Measurements from ENCODE around the gene CTNNA2.
A peak's percentile ranks its signal among the peaks of the same experiment; 100 is the strongest.

Gene CTNNA2

DNA sequence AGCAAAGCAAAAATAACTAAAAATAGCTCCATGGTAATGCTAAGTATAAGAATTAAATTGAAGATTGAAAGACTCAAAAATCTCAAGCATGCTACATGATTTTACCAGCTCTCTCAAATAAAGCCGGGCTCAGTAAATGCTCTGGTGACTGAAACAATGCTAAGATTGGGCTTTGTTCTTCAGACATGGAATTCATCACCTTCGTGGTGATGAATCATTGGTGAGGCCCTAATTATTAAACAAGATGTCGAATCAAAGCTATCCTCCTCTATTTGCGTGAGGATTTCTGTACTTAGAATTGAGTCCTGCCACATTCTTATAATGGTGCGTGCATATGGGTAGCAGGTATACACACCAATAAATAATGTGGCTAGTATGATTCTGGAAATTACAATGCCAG, 850.5 kb downstream of the CTNNA2 start:
- peak; percentile 36 for DNase-seq

DNA sequence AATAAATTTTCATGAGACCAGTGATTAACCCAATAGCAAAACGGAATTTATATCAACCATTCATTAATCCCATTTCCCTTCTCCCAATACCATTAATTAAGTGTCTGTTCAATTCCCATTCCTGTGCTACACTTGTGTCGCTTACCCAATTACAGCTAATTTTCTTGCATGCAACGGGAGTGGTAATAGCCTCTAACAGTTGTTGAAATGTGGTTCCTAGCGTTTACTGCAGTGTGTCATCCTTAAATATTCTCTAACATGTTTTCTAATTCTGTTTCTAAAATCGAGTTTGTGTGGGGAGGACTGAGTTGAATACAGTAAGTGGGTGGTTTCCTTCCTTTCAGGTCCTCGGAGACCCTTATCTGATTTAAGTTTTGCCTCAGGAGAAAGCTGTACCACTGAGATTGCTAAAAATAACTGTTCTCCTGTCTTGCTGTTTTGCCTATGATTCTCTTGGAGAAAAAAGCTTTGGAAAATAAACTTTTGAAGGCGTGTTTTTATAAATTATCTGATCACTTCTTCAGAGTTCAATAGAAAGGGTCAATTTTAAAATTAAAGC, 851.0 kb downstream of the CTNNA2 start:
- DNase-seq = peak; percentile 40

GRCh38 chr2:80364524-80365212, 851.8 kb downstream of the CTNNA2 start:
- peak; percentile 86 for DNase-seq

- peak; percentile 99 for DNase-seq
Measured at GRCh38 chr2:80365762-80366161, 852.9 kb downstream of the CTNNA2 start.

GRCh38 chr2:80370375-80371009, 857.6 kb downstream of the CTNNA2 start:
- DNase-seq = no peak

- no peak for DNase-seq
Measured at GRCh38 chr2:80374105-80374504, 861.3 kb downstream of the CTNNA2 start.

DNA sequence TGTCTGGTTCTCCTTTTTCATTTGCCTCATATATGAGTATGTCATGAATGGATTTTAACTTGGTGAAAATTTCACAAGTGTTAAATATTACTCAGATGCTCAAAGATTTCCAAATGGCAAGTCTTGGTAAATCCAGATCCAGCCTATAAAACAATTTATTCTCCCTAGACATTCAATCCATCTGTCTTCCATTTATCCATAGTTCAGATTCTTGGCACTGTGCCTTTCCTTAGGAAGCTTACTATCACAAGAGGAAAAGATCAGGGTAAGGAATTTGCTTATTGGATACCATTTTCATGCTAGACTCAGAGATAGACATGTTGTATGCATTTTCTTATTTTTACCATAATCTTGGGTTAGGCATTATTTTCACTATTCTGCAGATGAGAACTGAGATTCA, 864.2 kb downstream of the CTNNA2 start:
- DNase-seq = peak; percentile 22

DNA sequence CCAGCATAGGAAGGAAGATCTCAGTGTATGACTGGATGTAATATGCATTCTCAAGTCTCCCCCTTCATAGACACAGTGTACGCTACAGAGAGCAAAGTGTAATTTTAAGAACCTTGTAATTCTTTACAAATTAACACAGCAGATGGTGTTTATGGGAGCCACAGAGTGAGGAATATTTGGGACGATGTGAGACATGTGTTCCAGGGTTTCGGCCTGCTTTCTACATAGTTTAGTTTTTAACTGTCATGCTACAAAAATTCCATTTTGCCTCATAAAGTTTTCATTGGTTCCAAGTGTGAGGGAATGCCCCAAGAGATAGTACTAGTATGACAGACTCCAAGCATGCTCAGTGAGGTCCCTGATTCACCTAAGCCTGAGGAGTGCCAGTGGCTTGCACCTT, 867.9 kb downstream of the CTNNA2 start:
- DNase-seq = no peak

DNA sequence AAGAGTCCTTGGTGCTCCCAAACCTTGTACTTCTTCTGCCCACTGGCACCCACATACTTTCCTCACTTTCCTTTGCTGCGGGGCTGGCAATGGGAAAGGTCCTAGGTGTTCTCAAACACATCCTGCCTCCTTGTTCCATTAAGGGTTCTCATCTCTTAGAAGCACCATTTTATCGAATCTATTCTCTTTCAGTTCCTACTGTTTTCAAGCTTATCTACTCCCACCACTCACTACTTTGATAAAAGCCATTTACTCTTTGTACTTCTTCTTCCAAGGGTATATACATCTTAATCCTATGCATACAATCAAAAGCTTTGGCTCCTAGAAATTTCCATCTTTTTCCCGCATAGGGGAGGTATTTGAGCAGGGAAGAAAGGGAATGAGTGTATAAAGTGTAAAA, 868.8 kb downstream of the CTNNA2 start:
- no peak for DNase-seq

DNA sequence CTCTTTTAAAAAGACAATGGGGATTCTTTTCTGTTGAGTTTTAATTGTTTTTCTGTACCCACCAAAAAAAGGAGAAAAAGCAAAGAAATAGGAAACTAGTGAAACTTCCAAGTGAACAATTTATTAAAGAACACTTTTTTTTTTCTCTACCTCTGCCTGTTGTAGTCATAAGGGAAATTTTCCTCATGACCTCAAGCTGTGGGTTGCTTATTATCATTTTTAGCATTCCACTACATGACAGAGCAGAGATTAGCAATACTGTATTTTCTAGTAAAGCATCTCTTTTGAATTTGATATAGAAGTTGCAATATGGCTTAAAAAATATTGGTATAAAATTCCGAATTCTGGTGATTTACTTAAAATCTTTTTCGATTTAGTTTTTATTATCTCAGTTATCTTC, 879.6 kb downstream of the CTNNA2 start:
- no peak for DNase-seq

DNA sequence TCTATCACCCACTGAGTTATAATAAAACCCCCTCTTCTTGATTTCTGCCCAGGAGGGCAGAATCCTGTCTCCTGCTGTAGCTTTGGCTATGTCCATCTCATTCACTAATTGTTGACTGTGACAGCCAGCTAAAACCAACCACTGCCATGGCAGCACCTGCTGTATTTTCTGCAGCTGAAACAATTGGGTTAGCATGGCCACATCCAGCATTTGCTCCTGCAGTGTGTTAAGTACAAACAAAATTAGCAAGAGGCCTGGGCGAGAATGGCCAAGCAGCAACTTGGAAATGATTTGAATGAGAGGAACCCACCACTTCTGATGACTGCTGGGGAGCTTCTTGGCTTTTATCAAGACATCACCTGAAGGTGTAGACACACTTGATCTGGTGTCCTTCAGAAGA, 881.1 kb downstream of the CTNNA2 start:
- no peak for DNase-seq

DNA sequence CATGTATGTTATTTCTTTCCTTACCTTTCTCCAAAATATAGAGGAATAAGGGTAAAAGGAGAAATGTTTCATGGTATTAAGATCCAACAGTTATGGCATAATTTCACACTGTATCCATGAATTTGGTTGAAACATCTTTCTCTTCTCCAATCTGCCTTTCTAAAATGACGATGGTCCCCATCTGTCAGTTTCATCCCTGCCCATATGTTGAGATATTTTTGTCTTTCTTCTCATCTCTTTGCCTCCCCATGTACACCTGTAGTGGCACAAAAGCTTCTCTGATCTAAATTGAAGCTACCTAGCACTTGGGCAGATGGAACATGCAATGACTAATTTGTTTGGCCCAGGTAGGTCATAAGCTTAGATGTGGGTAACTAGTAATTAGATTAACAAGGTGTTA, 882.4 kb downstream of the CTNNA2 start:
- DNase-seq = no peak

DNA sequence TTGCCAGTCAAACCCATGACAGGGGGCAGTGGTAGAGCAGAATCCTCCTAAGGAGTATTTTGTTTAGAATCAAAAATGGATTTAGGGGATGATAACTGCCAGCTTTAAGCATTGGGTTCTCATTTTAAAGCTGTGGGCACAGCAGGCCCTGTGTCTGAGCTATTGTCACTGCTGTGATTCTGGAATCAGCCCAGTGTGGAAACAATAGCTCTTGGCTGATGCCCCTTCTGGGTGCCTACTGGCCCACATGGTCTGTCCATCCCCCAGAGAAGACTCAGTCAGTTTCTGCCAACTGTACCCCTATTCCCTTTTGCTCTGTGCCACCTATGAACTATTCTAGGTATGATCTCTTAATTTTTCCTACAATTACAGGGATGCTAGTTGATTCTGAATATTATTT, 883.4 kb downstream of the CTNNA2 start:
- DNase-seq = no peak

- DNase-seq = no peak
Measured at GRCh38 chr2:80403081-80403480, 890.2 kb downstream of the CTNNA2 start.

GRCh38 chr2:80407377-80407776, 894.5 kb downstream of the CTNNA2 start:
- no peak for DNase-seq

- DNase-seq = no peak
Measured at GRCh38 chr2:80410346-80410745, 897.5 kb downstream of the CTNNA2 start.

DNA sequence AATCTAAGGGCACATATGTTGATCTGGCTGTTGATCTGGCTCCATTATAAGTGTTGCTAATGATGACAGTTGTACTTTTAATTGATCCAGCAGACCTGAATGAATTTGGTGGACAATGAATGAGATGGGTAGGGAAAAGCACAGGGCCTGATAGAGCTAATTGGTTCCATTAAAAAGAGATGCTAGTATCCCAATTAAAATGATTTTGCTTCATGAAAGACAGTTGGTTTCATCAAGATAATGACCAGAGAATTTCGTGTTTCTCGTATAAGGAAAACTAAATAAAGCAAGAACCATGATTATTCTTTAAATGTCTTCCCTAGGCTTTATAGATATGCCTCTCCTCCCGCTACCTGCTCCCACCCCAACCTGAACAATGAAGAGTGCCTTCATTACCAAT, 900.3 kb downstream of the CTNNA2 start:
- DNase-seq = no peak

DNA sequence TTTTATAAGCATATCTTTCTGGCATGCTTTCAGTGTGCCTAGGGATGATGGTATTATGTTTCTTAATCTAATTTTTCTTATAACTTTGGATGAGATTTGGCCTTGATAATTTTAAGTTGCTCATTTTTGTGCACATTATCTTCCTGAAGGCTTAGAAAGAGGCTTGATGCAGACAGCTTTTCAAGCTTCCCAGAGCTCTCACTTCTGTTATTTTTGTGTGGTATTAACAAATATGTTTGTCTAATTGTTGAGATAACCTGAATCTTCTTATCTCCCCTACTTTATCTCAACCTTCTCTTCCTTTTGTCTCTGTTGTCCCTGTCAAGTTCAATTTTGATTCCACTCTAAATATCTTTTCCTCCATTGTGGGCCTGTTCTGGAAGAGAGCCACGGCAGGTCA, 904.9 kb downstream of the CTNNA2 start:
- no peak for DNase-seq

DNA sequence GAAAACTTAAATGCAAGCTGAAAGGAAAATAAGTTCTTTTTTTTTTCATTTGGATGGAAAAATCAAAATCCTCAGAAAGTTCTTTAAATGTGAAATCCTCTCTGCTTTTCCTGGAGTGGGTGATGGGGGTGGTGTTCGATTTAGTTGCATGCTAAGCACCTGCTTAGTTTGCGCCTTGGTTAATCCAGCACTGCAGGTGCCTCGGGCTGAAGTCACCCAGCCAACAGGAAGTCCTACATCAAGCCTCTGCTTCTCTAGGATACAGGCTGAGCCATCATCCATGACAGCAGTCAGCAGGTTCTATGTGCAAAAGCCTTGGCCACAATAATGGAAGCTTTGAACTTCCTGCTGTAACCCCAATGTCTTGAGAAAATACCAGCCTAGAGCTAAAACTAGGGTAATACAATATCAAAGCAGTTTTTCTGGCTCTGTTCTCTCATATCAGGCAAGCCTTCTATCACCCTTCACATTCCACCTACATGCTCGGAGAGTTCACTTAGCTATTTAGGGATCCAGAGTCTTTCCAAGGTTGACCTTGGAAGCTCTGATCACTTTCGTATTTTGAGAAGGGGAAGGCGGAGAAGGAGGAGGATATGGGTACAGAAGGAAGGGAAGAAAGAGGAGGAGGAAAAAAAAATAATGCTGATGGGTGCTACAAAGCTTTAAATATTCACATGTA, 907.8 kb downstream of the CTNNA2 start:
- DNase-seq = peak; percentile 18

GRCh38 chr2:80429251-80429650, 916.4 kb downstream of the CTNNA2 start:
- DNase-seq = peak; percentile 57

DNA sequence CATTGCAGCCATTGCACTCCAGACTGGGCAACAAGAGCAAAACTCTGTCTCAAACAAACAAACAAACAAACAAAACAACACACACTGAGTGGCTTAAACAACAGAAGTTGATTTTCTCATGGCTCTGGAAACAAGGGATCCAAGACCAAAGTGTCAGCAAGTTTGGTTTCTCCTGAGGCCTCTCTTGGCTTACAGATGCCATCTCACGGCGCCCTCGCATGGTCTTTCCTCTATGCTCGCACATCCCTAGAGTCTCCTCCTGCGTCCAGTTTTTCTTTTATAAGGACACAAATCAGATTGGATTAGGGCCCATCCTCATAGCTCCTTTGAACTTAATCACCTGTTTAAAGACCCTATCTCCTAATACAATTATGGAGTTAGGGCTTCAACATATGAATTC, 925.1 kb downstream of the CTNNA2 start:
- DNase-seq = peak; percentile 87

GRCh38 chr2:80438686-80439085, 925.8 kb downstream of the CTNNA2 start:
- peak; percentile 36 for DNase-seq

GRCh38 chr2:80454628-80455027, 941.8 kb downstream of the CTNNA2 start:
- DNase-seq = peak; percentile 34

- DNase-seq = no peak
Measured at GRCh38 chr2:80459028-80459427, 946.2 kb downstream of the CTNNA2 start.

Data from NCI-H82 (cell line).